GM04503 (cell line): Measurements from ENCODE around the gene TRAF1.
A peak's percentile ranks its signal among the peaks of the same experiment; 100 is the strongest.

Source experiments
- DNase-seq: peaks from one replicate; pipeline ENCODE4 v3.0.0-alpha.2; 2012; ENCODE audit warnings: low read depth

Gene TRAF1

DNA sequence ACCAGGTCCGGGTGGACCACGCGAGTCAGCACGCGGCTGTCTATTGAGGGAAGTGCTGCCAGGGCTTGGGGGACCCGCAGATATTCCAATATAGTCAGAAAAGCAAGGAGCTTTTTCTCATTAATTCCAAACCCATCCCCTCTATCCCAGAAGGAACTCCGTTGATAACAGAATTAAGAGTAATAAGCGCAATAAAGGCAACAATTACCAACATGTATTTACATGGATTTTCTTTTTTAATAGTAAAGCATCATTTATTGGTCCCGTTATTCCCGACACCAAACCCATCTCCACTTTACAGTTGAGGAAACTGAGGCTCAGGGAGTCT is 57.3 kb downstream of the TRAF1 start:
- DNase-seq: no peak

DNA sequence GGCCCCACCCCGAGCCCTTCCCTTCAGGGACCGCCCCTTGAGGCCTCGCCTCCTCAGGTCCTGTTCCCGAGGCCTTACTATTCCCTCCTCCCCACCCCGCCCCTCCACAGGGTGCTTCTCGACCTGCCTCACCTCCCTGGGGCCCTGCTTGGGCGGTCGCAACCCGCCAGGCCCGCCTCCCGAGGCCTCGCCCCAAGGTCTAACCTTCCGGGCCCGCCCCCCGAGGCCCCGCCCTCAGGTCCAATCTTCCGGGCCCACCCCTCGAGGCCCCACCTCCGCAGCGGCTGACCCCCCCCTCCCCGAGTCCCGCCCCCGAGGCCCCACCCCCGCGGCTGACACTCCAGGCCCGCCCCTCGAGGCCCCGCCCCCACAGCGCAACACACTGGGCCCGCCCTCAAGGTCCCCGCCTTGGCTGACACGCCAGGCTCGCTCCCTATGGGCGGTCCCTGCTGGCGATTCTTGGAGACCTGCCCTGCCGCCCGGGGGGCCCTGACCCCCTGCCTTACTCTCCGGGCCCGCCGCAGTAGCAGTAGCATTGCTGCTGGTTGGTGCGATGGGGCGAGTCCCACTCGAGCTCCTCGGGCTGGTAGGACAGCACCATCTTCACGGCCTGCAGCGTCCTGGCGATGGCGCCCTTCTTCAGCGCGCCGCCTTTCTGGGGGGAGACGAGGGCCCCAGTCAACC is 57.8 kb downstream of the TRAF1 start:
- peak; percentile 67 for DNase-seq

DNA sequence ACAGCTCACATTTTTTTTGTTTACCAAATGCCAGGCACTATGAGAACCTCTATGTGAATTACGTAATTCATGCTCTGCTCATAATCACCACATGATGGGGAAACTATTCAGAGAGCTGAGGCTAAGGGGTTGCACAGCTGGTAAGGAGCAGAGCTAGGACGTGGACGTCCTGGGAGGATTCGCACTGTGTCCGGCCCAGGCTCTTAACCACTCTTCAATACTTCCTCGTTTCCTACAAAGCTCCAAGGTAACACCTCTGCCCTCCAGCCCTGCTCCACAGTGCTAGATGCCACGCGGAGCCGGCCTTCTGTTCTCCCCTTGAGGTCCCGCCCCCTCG is 58.3 kb downstream of the TRAF1 start:
- peak; percentile 65 for DNase-seq

DNA sequence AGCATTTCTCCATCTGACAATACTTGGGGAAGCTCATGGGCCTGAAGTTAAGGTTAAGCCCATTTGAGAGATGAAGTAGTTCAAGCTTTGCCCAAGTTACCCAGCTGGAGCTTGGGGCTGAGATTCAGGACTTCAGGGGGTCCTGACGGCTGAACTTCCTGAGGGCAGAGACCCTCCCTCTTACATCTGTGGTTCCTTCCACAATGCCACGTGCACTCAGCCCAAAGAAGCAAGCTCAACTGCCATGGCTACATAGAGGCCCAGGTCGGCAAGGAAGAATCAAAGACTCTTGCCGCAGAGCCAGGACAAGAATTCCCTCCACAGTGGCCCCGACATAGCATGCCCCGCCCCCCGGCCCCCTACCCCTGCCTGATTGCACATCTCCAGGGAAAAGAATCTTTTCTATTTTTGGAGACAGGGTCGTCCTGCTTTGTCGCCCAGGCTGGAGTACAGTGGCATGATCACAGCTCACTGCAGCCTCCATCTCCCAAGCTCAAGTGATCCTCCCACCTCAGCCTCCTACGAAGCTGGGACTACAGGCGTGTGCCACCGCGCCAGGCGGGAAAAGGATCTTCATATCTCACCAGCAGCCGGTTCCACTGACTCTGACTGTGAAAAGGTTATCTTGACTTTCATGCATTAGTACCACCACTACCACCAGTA is 58.8 kb downstream of the TRAF1 start:
- DNase-seq: no peak

DNA sequence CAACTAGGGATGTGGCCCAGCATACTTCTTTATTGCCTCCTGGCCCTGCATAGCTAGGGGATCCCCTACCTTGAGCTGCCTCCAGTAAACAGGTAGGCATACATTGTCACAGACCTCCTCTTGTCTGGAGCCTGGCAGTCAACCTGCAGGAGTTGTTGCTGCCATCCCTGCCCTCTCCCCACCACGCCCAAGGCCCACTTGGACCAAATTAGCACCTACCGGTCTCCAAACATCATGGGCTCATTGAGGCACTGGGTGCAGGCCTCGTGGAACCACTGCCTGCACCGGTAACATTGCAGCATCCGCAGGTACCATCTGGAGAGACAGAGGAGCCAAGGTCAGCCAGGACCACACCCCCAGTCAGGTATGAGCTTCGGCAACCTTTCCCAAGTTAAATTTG is 59.9 kb downstream of the TRAF1 start:
- DNase-seq: no peak

DNA sequence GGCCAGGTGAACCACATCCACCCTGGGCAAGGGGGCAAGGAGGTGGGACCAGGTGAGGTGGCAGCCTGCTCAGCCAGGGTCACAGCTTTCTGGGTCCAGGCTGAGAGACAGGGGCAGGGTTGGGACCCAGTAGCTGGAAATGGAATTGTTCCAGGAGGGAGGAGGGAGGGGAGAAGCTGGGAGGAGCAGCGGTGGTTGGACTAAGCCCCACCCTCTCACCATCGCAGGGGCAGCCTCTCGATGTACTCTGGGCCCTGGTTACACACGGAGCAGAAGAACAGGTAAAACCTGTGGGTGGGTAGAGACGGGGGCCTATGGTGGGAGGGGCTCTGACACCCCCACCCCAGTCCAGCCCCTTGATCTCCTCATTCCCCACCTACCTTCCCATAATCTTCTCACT is 60.8 kb downstream of the TRAF1 start:
- DNase-seq: no peak

DNA sequence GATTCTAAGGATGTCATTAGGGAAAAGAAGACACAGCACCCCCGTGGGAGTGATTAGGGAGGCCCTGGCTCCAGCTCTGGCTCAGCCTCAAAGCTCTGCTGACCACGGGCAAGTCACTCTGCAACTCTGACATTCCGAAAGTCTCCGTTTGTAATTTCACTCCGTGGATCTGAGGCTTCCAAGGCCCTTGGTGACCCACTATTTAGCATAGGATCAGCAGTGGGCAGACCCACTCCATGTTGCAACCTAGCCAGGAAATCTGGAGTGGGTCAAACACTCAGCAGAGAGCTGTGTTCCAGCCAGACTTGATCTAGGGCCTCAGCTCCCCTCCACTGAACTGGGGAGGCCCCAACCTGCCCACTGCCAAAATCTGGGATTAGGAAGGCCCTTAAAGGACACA is 61.4 kb downstream of the TRAF1 start:
- DNase-seq: no peak

DNA sequence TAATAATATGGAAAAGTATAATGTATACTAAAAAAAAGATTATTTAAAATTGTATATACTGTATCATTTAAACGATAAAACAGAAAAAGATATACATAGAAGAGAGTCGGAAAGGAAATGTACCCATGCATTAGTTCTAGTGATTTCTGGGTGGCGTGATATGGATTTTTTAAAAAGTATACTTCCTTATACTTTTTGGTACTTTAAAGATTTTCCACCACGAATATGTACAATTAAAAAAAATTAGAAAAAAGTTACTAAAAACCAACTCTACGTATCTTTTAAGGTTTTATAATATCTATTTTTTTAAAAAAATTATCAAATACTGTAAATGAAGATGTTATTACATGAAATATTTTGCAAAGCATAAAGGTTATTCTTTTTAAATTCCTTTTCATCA is 61.9 kb downstream of the TRAF1 start:
- no peak for DNase-seq

DNA sequence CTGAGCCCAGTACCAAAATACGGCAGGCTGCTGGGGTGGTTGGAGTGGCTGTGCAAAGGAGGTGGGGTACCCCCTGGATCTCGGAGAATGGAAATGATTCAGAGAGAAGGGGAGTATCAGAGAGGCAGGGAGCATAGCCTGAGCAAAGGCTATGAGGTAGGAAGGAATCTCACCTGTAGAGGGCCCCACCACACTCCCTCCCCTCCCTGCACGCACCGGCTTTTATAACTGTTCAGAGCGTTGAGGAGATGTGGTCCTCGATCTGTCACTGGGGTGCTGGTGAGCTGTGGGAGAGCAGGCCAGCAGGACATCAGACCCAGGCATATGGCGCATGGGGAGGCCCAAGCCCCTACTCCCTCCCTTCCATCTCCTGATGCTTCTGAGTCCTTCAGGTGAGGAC is 62.8 kb downstream of the TRAF1 start:
- DNase-seq: no peak

DNA sequence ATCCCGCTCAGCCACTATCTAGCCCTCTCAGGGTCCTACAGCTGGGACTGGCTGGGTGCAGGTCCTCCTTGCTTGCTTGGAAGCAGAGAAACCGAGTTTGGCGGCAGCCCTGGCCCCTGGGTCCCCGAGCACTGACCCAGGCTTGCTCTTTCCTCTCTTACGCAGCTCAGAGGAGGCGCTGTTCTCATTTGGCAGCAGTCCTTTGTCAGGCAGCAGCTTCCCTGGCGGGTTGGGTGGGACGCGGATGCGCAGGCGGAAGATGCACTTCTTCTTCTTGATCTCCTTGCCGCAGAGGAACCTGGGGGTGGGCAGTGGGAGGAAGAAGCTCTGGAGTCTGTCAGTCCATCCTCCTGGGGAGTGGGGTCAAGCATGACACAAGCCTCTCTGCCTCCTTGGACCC is 64.1 kb downstream of the TRAF1 start:
- no peak for DNase-seq

DNA sequence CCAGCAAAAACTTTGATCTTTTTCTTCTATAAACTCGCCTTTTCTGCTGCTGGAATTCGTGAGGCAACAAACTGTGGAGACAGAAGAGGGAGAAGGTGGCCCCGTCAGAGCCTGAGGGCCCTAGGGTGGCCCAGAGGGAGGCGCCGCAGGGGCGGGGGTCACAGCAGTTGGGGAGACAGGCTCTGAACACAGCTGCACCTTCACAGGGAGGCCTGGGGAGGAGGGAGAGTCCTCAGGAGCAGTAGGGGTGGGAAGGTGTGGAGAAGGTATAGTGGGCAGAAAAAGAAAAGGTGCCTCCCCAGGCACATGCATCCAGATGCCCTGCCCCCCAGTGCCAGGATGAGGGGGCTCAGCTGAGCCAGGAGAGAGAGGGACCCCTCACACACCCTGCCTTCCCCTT is 64.7 kb downstream of the TRAF1 start:
- DNase-seq: no peak

DNA sequence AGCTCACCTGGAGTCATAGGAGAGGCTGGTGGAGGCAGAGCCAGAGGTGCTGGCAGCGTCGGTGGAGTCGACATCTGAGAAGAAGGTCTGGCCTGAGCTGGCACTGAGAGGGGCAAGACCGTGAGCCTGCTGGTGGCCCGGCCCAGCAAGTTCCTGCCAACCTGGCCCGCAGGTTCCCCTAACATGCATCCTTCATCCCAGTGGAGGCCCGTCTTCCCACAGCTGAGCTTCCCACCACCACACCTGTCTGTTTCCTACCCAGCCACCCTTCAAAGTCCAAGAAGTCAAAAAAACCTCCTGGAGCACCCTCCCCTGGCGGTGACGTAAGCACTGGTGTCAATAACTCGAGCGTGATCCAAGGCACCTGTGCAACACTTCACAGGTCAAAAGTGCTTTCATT is 66.5 kb downstream of the TRAF1 start:
- DNase-seq: no peak

DNA sequence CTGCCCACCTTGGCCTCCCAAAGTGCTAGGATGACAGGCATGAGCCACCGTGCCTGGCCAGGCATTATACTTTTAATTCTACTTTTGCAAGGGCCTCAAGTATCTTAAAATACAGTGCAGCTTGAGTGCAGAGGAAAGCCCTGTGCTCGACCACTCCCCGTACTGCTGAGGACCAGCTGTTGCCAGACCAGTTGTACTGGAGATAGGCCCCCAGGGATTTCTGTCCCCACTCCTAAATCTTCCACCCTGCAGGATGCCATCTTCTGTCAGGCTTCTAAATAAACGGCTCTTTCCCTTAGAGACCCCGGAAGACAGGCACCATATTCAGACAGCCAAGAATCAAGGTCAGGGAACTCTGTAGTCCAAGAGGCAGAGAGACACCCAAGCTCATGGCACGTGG is 67.2 kb downstream of the TRAF1 start:
- DNase-seq: no peak

DNA sequence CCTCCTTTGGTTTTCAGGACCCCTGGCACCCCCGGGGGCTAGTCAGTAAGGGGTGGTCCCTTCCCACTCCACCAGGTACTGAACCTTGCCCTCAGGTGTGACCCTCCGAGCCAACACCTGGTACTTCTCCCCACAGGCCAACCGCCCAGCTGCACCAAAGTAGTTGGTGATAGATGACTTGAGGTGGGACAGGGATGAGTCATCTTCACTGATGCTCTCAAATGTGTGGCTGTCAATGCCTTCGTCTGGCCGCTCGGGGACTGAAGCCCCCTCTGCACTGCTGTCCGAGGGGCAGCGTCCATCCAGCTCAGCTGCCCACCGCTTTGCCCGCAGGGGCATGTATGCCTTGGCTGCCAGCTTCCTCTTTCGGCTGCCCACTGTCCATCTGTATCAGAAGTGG is 68.7 kb downstream of the TRAF1 start:
- no peak for DNase-seq

DNA sequence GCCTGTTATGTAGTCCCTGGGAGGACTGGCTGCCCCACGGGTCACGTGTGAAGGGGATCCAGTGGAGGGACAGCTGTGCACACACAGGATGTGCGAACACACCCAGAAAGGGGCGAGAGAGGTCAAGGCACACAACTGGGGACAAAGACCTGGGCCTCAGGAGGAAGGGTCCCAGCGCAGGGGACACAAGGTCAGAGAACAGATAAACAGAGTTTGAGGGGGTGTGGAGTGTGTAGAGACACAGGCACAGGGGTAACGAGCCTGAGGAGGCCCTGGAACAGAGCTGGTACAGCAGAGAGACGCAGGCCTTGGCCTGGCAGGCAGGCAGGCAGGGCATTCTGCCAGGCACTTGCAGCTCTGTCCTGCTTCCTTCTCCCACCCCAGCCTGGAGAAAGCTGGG is 69.1 kb downstream of the TRAF1 start:
- no peak for DNase-seq

DNA sequence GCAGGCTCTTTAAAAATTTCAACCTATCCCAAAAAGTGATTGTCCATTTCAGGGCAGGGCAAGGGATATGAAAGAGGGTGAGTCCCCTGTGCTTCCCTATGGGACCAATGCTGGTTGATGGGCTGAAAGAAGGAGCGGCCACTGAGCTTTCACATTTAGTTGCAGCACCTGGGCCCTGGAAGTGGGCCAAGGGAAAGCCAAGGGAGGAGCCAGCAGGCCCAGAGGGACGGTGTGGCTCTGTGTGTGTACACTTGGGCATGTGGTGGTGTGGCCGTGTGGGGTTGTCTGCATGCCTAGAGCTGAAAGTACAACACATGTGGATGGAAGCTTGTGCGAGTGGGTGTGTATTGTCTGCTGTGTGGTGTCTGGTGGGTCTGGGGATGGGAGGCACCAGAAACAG is 69.9 kb downstream of the TRAF1 start:
- no peak for DNase-seq

DNA sequence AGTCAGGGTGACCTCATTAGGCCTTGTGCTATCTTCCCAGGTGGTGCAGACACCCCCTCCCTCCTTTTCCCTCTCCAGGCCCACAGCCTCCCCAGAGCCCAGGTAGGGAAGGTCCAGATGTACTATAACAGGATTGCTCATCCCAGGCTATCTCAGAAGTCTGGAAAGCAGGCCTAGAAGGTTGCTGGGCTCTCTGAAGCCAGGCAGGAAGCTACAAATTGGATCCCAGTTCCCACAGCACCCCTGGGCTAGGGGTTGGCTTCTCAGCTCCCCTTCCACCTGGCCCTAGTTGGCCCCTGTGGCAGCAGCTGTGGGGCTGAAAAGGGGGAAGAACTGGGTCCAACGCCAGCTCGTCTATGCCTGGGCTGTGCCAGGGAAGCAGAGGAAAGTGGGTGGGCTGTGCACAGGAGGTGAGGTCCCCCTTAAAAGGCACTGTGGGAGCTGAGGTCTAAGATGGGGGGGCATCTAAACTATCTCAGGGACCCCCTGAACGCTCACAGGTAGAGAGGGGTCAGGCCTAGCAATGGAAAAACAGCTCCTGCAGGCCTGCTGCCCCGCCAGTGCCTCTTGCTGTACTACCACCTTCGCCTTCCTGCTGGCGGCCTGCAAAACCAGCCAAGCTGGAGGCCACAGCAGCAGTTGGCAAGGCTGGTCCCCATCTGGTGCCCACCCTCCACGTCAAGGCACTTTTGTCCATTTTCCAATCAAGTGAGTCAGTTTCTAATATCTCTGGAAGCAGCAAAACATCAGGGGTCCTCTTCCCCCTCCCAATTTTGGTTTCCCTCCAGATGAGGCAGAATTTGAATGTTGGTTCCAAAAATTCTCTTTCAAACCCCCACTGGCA is 70.5 kb downstream of the TRAF1 start:
- no peak for DNase-seq

DNA sequence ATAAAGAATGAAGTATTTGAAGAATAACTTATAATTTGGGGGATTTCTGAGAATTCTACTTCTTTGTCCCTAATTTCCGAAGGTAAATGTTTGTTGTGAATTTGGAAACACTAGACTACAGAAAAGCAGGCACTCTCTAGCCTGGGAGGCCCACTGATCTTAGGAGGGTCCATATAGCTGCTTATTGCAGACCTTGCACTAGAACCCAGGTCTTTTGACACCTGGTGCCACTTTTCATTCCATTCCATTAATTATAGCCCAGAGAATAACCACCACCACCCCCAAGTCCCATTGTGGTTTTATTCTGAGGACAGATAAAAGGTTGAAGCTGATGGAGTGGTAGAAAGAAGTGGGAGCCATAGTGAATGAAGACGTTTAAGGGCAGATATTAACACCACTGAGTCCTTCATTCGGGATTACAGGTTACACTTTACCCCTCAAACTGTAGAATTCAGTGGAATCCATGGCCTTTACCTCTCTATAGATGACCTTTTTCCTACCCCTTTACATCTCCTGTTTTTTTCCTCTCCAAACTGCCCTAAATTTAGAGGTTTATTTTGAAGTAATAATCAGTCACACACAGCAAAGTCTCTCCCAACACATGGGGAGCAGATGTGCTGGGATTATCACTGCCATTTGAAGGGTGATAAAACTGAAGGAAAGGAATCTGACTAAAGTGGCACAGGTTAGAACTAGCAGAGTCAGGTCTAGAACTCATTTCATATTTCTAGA is 71.8 kb downstream of the TRAF1 start:
- no peak for DNase-seq

DNA sequence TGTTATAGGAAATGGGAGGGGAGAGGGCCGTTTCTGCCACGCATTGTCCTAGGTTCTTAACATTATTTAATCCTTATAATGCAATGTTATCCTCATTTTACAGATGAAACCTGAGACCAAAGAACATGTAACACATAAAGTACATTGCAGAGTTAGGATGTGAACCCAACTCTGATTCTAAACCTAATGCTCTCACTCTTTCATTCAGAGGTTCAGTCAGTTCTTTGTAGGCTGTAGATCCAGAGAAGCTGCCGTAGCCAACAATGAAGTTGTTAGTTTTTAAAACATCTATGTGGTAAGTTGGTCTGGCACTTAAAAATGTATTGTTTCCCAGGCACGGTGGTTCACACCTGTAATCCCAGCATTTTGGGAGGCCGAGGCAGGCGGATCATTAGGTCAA is 73.4 kb downstream of the TRAF1 start:
- DNase-seq: no peak
